Measurements from ENCODE around the gene ABR. TPM values are rescaled to one million over a fixed set of nuclear protein-coding genes. Genes with fewer than 3 reads are reported as not detected.

The ABR gene
- total and polyA plus RNA-seq, 2 of the 13 experiments (the other 11 are each of a cell fraction or from before 2014, with no cell fraction given): 12.4 to 40.4 TPM

DNA sequence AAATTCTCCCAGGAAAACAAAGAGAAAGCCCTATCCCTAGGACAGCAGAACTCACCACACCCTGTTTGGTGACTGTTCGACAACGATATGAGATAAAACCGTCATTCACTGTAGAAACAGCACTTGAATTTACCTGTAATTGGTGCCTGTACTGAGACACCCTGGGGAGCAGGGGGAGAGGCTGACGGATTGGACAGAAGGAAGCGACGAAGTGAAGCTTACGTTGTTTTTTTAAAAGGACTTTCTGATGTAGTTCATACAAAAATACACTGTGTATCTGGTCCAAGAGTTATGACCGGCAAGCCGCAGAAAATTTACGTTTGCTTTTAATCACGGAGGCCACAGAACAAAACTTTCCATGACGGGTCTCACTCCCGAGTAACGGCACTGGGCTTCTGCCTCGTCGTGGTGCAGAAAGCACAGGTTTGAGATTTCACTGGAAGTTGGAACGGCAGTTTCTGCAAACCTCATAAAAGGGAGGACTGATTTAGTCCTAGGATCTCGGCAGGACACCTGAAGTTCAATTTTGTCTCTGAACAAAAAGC lies 209.9 kb downstream of the ABR start:
- POLR2A ChIA-PET: no interaction called here
- TF ChIP-seq JUNB (CRISPR knock-in tag; IDR thresholded peaks at IDR 0.05; ENCODE audit: borderline replicate concordance) (no peak), BRCA1 (CRISPR knock-in tag; IDR thresholded peaks at IDR 0.05) (no peak), IKZF1 (IDR thresholded peaks at IDR 0.05) (no peak)
- H4K20me1 ChIP-seq (ENCODE audit: insufficient read depth, low read length): peaks cover 4% of the 10 kb centered on the region; the same call in 1 of the 2 replicates
- DNase-seq (ENCODE audit: low spot score) (no peak), ATAC-seq (no peak), FAIRE-seq (no peak)
- no TSS peak for BruUV-seq (replicated peaks)
- H3K9ac ChIP-seq (ENCODE audit: insufficient read depth, low read depth, low read length): no peak overlapping the region
- H3K27me3 ChIP-seq (ENCODE audit: control insufficient read depth in 1 of 2, insufficient read depth in 2 of 2, low read length in 2 of 2): no peaks in the 10 kb centered on the region
- H3K9me3 ChIP-seq (ENCODE audit: low read length): no peaks in the 10 kb centered on the region
- H3K27ac ChIP-seq (ENCODE audit: extremely low read length, insufficient read depth, low read length): no peak overlapping the region
- H3K4me1 ChIP-seq (ENCODE audit: insufficient read depth, low read length): peaks cover 9% of the 10 kb centered on the region
- intact Hi-C loops (cut with micrococcal nuclease; ENCODE audit: unreplicated experiment): no loop called here
- H3K4me3 ChIP-seq (replicated peaks in 1 of 3; ENCODE audit: insufficient read depth in 1 of 3, low read depth in 2 of 3, low read length in 3 of 3): no peak overlapping the region
- H2AFZ ChIP-seq (ENCODE audit: low read length): no peak overlapping the region
- H3K4me2 ChIP-seq (ENCODE audit: low read depth, low read length): no peak overlapping the region
- peaks cover 0 to 4% of the 10 kb centered on the region in 2 experiments; a peak in 2 of 5 replicates for H3K36me3 ChIP-seq (replicated peaks in 1 of 2; ENCODE audit: control insufficient read depth in 1 of 2, insufficient read depth in 2 of 2, low read length in 2 of 2)
- peaks cover 57% of the 10 kb centered on the region for H3K79me2 ChIP-seq (ENCODE audit: insufficient read depth, low read length)
- CTCF ChIA-PET (ENCODE audit: low intra/inter-chr PET ratio, low total read pairs): no interaction called here
- WGBS (ENCODE audit: low lambda C conversion rate): 97% methylated on average over 18 of the region's 18 CpGs
- in situ Hi-C loops (cut with HindIII; ENCODE audit: extremely low pct_ligation_motif_present, low pct_unique_long_range_greater_than_20kb): no loop called here

- Histone ChIP-seq H4K20me1 (ENCODE audit: insufficient read depth, low read length) (peaks cover 4% of the 10 kb centered on the region; the same call in 1 of the 2 replicates), H3K4me3 (replicated peaks in 1 of 3; ENCODE audit: insufficient read depth in 1 of 3, low read depth in 2 of 3, low read length in 3 of 3) (no peak overlapping the region), H3K27ac (ENCODE audit: extremely low read length, insufficient read depth, low read length) (no peak overlapping the region), H3K4me2 (ENCODE audit: low read depth, low read length) (no peak overlapping the region), H3K9ac (ENCODE audit: insufficient read depth, low read depth, low read length) (no peak overlapping the region), H3K79me2 (ENCODE audit: insufficient read depth, low read length) (peaks cover 58% of the 10 kb centered on the region), H3K4me1 (ENCODE audit: insufficient read depth, low read length) (peaks cover 8% of the 10 kb centered on the region), H3K9me3 (ENCODE audit: low read length) (no peaks in the 10 kb centered on the region), H3K36me3 (replicated peaks in 1 of 2; ENCODE audit: control insufficient read depth in 1 of 2, insufficient read depth in 2 of 2, low read length in 2 of 2) (peaks cover 0 to 4% of the 10 kb centered on the region in 2 experiments; a peak in 2 of 5 replicates), H3K27me3 (ENCODE audit: control insufficient read depth in 1 of 2, insufficient read depth in 2 of 2, low read length in 2 of 2) (no peaks in the 10 kb centered on the region), H2AFZ (ENCODE audit: low read length) (no peak overlapping the region)
- CTCF ChIA-PET (ENCODE audit: low intra/inter-chr PET ratio, low total read pairs): no interaction called here
- FAIRE-seq: no peak
- in situ Hi-C loops (cut with HindIII; ENCODE audit: extremely low pct_ligation_motif_present, low pct_unique_long_range_greater_than_20kb): no loop called here
- no TSS peak for BruUV-seq (replicated peaks)
- POLR2A ChIA-PET: no interaction called here
- DNase-seq (ENCODE audit: low spot score): no peak
- no peak for ATAC-seq
- WGBS (ENCODE audit: low lambda C conversion rate): 93% methylated on average over 24 of the region's 24 CpGs
- intact Hi-C loops (cut with micrococcal nuclease; ENCODE audit: unreplicated experiment): no loop called here
- TF ChIP-seq, protein P1, sequence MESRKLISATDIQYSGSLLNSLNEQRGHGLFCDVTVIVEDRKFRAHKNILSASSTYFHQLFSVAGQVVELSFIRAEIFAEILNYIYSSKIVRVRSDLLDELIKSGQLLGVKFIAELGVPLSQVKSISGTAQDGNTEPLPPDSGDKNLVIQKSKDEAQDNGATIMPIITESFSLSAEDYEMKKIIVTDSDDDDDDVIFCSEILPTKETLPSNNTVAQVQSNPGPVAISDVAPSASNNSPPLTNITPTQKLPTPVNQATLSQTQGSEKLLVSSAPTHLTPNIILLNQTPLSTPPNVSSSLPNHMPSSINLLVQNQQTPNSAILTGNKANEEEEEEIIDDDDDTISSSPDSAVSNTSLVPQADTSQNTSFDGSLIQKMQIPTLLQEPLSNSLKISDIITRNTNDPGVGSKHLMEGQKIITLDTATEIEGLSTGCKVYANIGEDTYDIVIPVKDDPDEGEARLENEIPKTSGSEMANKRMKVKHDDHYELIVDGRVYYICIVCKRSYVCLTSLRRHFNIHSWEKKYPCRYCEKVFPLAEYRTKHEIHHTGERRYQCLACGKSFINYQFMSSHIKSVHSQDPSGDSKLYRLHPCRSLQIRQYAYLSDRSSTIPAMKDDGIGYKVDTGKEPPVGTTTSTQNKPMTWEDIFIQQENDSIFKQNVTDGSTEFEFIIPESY (CRISPR knock-in tag; IDR thresholded peaks at IDR 0.05): no peak
- TF ChIP-seq, protein P2, sequence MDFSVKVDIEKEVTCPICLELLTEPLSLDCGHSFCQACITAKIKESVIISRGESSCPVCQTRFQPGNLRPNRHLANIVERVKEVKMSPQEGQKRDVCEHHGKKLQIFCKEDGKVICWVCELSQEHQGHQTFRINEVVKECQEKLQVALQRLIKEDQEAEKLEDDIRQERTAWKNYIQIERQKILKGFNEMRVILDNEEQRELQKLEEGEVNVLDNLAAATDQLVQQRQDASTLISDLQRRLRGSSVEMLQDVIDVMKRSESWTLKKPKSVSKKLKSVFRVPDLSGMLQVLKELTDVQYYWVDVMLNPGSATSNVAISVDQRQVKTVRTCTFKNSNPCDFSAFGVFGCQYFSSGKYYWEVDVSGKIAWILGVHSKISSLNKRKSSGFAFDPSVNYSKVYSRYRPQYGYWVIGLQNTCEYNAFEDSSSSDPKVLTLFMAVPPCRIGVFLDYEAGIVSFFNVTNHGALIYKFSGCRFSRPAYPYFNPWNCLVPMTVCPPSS (IDR thresholded peaks at IDR 0.05): no peak
- TF ChIP-seq, protein P3, sequence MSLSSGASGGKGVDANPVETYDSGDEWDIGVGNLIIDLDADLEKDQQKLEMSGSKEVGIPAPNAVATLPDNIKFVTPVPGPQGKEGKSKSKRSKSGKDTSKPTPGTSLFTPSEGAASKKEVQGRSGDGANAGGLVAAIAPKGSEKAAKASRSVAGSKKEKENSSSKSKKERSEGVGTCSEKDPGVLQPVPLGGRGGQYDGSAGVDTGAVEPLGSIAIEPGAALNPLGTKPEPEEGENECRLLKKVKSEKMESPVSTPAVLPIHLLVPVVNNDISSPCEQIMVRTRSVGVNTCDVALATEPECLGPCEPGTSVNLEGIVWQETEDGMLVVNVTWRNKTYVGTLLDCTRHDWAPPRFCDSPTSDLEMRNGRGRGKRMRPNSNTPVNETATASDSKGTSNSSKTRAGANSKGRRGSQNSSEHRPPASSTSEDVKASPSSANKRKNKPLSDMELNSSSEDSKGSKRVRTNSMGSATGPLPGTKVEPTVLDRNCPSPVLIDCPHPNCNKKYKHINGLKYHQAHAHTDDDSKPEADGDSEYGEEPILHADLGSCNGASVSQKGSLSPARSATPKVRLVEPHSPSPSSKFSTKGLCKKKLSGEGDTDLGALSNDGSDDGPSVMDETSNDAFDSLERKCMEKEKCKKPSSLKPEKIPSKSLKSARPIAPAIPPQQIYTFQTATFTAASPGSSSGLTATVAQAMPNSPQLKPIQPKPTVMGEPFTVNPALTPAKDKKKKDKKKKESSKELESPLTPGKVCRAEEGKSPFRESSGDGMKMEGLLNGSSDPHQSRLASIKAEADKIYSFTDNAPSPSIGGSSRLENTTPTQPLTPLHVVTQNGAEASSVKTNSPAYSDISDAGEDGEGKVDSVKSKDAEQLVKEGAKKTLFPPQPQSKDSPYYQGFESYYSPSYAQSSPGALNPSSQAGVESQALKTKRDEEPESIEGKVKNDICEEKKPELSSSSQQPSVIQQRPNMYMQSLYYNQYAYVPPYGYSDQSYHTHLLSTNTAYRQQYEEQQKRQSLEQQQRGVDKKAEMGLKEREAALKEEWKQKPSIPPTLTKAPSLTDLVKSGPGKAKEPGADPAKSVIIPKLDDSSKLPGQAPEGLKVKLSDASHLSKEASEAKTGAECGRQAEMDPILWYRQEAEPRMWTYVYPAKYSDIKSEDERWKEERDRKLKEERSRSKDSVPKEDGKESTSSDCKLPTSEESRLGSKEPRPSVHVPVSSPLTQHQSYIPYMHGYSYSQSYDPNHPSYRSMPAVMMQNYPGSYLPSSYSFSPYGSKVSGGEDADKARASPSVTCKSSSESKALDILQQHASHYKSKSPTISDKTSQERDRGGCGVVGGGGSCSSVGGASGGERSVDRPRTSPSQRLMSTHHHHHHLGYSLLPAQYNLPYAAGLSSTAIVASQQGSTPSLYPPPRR (CRISPR knock-in tag; IDR thresholded peaks at IDR 0.05; ENCODE audit: borderline replicate concordance): no peak
- TF ChIP-seq ZNF605 (CRISPR knock-in tag; IDR thresholded peaks at IDR 0.05) (no peak), ZNF724P (CRISPR knock-in tag; IDR thresholded peaks at IDR 0.05; ENCODE audit: borderline replicate concordance) (no peak)
These were observed 210.7 kb downstream of the ABR start for GRCh38 chr17:968812-969730.
